ENCODE data around the gene ITGAD.

- TF ChIP-seq FOXM1 (IDR thresholded peaks at IDR 0.05; ENCODE audit: low read depth) = no peak
- TF ChIP-seq TAF1 (IDR thresholded peaks at IDR 0.05; ENCODE audit: borderline replicate concordance, low read depth, low read length) = no peak
- no peak for TF ChIP-seq NRF1 (IDR thresholded peaks at IDR 0.05; ENCODE audit: low read depth, low read length)
- no peak for TF ChIP-seq CTCF (IDR thresholded peaks at IDR 0.05)
- no peak for TF ChIP-seq REST (IDR thresholded peaks at IDR 0.05; ENCODE audit: low read depth, low read length)
- no peak for TF ChIP-seq RAD21 (IDR thresholded peaks at IDR 0.05; ENCODE audit: low read length)
- no peak for TF ChIP-seq POLR2AphosphoS5 (IDR thresholded peaks at IDR 0.05; ENCODE audit: low read depth, low read length)
- no peak for TF ChIP-seq SIN3A (IDR thresholded peaks at IDR 0.05; ENCODE audit: borderline replicate concordance, low read depth, low read length)
- TF ChIP-seq FOSL2 (IDR thresholded peaks at IDR 0.05; ENCODE audit: borderline replicate concordance, low read depth) = no peak
- no peak for TF ChIP-seq YY1 (IDR thresholded peaks at IDR 0.05; ENCODE audit: low read depth)
Measured at GRCh38 chr16:31395647-31396046, 2.5 kb downstream of the ITGAD start.

Measured in SK-N-SH (cell line).